HG02884 (cell line): Measurements from ENCODE around the gene RHOBTB1.
"Not testable (repeated sequence)": the region's sequence is repeated elsewhere in the genome, so short reads cannot be mapped to it uniquely, and the experiment has no call there.

Experiments
- ATAC-seq: cut with Tn5 transposase; IDR thresholded peaks from one replicate; pipeline ENCODE4 v1.9.1; 2021; ENCODE audit warnings: mild to moderate bottlenecking, moderate library complexity; ENCODE audit not compliant: unreplicated experiment

The RHOBTB1 gene

DNA sequence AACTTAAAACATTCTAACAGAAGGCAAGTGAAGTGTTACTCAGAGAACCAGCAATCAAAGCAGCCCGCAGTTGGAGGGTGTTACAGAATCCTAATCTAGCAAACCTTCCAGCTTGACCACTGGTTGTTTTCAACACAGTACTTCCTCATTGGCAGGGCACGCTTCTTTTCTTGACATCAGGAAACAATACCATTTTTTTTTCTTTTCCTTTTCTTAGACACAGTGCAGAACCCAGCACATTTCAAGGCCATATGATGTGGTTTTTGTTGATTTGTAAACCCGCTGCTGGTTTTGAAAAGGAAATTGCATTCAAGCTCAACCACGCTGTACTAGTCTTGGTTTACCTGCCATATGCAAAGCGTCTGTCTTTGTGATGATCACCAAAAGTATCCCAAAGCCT is 33.4 kb downstream of the RHOBTB1 start:
- ATAC-seq: peak; percentile 63

DNA sequence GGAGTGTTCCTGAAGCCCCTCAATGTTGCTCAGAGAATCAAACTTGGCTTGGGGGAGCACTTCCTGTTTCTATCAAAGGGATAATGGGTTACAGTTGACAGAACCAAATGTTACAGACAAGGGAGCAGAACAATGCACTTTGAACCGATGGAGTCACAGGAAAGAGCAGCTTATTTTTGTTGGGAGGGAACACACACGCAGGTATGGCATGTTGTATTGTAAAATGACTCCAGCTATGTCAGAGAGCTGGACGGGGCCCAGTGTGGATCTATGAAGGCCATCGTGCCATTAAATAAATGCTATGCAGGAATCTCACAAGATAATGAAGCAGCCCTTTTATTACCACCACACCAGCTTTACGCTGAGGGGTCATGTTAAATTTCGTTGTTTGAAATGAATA is 35.1 kb downstream of the RHOBTB1 start:
- ATAC-seq: no peak

DNA sequence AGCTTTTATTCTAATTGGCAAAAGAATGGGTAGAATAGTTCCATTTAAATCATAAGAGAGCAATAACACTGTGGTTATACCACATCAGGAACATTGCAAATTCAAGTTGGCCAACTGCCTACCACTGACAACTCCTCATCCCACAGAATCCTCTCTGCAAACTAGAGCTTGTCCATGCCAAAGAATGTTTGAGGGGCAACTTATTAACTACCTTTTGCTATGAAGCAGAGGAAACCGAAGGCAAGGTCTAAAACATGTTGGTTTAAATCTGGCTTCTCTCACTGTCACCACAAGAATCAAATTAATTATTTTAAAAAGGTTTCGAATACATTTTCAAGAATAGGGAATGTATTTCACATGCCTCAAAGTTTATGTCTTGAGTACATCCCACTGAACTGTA is 36.0 kb downstream of the RHOBTB1 start:
- ATAC-seq: no peak

DNA sequence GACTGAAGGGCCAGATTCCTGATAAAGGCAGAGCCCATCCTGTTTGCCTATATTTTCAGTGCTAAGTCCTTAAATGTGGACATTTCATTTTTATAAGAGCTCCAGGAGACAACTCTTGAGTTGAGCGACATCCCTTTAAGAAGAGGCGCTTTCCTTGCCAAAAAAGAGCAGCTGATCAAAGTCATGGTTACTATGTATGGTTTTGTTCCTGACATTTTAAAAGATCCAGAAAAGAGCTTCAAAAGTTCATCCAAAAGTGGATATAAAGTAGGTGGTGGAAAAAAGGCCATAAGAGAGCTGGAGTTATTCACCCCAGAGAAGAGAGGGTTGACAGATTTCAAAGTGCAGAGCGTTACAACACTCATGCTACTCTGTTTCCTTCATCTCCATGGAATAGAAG is 36.7 kb downstream of the RHOBTB1 start:
- ATAC-seq: no peak

DNA sequence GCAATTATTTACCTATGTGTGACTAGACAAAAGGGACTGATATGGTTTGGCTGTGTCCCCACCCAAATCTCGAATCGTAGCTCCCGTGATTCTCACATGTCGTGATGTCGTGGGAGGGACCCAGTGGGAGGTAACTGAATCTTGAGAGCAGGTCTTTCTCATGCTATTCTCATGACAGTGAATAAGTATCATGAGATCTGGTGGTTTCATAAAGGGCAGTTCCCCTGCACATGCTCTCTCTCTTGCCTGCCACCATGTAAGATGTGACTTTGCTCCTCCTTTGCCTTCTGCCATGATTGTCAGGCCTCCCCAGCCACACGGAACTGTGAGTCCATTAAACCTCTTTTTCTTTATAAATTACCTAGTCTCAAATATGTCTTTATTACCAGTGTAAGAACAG is 37.2 kb downstream of the RHOBTB1 start:
- not testable (repeated sequence) for ATAC-seq

DNA sequence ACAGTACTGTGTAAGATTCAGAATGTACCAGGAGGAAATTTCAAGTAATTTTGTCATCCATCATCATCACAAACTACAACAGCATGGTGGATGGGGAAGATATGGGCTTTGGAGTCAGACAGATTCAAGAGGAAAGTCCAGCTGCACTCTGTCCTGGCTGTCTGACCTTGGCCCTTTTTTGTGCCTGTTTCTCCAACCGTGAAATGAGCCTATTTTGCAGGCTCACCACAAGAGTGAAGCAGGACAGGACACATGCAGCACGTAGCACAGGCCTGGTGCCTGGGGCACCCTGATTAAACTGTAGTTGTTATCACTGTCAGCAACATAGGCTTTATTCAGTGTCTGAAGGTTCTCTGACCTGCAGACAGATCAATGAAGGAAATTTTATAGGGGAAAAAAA is 37.6 kb downstream of the RHOBTB1 start:
- no peak for ATAC-seq

DNA sequence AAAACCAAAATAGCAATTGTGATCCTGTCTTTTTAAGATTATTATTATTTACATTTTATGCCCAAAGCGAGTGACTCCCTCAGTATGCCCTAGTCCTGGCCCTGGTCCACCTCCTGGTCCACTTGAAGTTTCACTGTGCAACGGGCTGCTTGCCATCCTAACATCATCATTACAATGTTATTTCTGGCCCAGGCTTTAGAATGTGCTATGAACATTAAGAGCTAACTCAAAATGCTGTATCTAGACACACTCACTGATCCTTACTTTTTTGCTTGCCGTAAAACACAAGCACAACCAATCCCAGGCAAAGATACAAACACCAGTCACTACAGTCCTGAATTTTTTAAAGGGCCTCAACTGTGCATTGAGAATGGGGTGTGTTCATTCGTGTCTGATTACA is 38.4 kb downstream of the RHOBTB1 start:
- ATAC-seq: no peak

DNA sequence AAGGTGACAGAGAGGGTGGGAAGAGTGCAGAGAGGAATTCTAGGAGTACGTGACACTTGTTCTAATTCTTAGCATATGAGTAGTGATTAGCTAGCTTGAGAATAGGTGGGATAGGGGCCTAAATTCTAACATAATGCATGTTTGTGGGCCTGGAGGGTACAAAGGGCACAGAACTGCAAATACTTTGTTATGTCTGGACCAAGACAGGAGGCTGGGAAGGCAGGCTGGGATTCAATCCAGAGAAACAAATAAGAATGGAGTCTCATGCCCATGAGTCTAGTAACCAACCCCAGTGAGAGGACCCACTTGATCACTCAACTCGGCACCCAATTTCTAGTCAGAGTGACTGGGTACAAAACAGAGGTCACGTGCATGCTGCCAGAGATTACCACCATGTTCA is 40.9 kb downstream of the RHOBTB1 start:
- ATAC-seq: no peak

DNA sequence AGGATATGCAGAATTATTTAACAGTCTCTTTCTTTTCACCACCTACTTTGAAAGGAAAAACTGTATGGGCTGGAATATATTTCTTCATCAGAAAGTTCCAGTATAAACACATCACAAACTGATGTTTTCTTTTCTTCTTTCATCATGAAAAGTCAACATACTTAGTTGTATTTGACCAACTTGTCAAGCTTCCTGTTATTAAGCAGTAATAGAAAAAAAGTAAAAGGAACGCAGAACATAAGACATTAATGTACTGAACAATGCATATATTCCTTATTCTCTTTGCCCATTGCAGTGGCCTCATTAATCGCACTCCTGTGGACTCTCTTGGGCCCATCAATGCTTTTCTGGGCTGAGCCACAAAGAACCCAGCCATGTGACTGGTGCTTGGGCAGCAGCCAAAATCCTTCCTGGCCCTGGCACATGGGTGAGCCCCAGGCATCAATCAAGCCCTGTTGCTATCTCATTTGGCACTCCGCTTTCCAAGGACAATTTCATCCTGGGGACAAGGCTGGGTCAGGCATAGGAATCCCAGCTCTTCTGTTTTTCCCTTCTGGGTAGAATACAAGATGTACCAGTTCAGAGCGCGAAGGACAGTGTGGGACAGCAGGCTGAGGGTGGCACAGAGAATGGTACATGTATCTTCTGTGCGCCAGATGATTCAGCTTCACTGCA is 42.3 kb downstream of the RHOBTB1 start:
- no peak for ATAC-seq

DNA sequence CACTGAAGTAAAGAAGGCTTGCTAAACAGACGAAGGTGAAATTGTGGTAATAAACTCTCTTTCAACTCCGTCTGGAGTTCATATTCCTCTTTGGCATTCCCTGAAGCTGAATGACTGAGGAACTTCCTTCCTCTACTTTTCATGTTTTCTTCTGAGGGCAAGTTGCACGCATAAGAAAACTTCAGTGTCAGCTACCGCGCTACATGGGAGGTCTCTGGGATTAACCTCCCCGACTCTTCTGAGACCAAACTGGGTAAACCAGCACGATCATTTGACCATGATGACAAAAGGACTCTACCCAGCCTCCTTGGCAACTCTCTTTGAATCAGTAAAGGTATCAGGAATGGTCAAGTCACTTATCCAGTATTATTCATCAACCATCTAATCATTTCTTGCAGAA is 44.7 kb downstream of the RHOBTB1 start:
- no peak for ATAC-seq

DNA sequence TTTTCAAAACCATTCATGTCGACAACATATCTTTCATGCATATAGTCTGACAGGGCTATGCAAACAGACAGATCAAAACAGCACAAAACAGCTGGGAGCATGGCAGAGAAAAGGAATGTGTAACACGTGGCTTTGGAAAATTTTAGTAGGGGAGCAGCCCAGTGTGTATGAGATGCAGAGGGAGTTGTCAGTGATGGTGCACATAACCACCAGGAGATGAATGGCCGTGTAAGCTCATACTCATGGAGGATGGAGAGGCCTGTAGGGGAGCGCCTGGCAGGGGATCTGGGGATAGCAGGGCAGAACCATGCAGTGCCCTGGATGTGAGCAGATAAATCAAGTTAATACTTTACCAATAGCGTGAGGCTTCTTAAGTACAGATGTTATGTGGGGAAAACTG is 45.7 kb downstream of the RHOBTB1 start:
- ATAC-seq: no peak

DNA sequence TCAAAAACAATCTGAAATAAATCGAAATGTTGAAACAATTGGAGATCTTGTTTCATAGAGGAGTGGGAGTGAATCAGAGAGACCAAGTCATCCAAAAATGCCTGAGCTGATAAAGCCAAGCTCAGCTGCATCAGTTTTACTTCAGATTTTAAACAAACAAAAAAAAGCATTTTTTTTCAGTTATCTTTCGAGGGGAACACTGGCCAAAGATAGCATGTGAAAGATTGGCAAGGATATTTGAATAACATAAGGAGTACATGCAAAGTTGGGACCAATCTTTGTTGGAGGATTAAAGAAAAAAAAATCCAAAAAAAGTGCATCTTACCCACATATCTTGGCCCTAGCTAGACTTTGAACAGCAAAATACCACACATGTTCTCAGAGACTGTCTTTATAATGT is 47.2 kb downstream of the RHOBTB1 start:
- ATAC-seq: no peak

DNA sequence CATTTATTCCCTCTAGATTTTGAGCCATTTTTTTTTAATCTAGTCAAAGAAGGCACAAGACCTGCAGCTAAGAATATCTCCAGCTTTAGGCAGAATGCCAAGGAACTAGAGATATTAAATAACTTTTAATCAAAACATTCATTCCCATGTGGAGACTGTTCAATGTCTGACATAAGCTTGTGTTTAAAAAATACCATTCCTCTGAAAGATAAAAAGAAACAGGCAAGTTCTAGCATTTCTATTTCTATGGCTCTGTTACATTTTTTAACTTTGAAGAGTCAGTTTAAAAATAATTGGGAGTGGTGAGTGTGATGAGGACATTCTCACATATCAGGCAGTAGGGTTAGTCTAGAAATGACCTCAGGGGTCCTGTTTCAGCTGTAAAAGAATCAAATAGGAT is 48.0 kb downstream of the RHOBTB1 start:
- ATAC-seq: no peak

DNA sequence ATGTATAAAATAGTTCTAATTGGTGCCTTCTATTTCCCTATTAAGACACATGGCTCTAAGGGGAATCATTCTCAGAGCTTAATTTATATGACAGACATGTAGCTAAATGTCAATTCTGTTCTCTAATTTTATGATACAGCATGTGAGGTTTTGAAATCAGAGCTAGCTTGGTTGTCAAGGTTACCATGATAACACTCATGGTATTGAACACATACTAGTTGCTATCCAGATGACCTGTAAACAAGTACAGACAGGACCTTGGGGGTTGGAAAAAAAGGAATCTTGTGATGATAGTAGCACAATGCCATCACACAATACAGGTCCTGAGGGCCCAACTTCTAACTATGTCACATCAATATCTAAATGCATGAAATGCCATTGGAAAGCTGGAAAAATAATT is 49.2 kb downstream of the RHOBTB1 start:
- no peak for ATAC-seq

DNA sequence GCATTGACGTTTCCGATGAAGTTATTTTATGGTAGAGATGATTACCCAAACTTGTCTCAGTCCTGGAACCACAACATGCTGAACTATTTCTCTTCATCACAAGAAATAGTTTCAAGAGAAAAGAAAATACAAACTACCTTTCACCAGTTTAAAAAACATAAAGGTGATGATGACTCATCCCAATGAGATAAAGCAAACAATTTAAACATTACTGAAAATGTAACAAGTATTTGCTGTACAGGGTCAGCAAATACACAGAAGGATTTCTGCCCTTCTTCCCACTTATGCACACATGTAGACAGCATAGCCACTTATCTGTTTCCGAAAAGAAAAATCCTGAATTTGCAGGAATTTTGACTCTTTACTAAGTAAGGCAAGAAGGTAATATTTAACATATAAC is 50.8 kb downstream of the RHOBTB1 start:
- ATAC-seq: no peak

DNA sequence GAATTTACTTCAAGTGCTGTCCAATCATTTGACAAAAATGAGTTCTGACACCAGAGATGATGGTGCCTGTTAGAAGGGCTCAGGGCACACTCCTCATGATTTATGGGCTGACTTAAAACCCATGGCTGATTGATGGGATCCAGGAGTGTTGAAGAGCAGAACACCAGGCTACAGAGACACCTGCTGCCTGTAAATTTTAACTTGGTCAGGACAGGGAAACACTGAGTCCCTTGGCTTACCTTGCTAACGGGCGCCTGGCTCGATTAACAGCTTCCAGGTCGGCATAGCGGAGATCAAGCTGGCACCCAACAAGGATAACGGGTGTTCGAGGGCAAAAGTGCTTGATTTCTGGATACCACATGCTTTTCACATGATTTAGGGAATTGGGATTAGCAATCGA is 51.4 kb downstream of the RHOBTB1 start:
- no peak for ATAC-seq

DNA sequence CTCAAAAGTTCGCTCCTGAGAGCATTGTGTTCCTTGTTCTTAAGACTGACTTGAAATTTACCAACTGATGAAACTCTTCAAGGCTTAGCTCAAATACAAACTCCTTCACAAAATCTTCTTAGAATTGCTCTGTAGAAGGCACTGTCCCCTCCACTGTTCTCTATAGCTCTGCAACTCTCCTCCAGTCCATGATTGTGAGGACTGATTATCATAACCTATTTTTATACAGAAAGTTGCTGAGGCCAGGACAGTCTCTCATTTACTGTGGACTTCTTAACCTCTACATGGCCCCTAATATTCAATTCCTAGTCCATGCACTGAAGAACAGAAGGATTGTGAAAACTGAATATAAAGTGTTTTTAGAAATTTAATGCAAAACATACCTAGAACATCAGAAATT is 53.2 kb downstream of the RHOBTB1 start:
- ATAC-seq: no peak

DNA sequence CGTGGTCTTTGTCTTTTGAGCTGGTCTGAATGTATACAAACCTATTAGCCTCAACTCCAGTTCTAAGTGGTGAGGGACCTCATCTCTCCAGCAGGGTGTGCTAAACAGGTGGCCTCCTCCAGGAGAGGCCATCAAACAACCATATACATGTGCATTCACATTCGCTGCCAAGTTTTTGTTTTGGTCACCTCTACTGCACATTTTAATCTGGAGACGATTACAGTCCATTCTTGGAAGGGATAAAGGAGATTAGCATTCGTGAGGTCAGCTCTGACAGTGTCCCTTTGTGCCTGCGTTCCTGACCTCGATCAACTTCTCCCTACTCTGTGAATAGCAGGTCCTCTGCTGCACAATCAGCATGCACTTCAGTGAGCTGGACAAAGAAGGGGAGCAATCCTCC is 60.8 kb downstream of the RHOBTB1 start:
- peak; percentile 58 for ATAC-seq

DNA sequence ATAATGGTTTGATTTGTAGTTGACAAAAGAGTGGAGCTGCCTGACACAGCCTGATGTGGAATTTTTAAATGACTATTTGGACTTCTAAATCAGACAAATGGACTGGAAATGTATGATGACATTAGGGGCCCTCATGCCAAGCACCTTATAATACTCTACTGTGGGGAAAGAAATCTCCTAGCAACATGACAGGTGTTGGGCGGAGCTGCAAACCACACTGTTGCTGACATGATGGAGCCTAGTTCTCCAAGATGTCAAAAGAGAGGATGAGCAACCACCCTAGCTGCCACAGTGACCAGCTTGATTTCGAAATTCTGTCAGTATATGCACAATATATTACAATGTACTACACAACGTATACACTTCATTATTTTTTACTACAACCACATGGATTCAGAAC is 65.8 kb downstream of the RHOBTB1 start:
- no peak for ATAC-seq

DNA sequence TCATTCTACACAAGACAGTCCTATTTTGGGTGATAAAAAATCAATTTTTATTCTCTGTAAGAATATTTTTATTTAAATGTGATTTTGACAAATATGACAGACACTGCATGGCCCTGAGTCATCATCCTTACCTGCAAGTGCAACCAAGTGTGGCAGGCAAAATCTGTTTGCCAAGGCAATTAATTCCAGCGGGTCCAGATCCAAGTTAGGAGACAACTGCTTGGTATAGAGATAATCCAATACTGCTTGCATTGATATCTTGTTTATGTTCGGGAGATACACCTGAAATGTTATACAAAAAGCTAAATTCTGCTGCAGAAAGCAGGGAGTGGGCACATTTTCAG is 66.2 kb downstream of the RHOBTB1 start:
- ATAC-seq: no peak

DNA sequence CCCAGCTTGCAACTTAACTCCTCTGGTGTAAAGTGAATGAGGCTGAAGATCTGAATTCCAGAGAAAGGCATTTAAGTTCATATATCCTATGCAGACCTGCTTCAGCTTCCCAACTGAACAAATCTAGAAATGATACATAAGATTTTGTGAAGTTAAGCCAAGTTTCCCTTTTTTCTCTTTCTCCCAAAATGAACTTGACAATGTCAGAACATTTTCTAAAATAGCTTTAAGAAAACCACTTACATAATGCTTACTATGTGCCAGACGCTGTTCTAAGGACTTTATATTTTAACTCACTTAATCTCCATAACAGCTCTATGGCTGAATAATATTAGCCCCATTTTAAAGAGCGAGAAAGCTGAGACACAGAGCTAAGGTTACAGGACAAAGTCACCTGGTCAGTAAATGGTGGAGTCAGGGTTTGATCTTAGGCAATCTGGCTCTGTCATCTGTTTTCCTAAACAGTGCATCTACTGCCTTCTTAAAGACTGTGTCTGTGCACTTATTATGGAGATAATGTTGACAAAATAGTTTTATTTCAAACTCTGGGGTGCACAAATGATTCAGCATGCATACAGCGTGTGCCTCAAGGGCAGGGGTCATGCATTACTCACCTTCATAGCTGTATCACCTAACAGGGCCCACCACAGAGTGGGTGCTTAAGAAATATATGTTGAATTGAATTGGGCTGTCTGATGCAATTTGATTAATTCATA is 66.8 kb downstream of the RHOBTB1 start:
- ATAC-seq: no peak

DNA sequence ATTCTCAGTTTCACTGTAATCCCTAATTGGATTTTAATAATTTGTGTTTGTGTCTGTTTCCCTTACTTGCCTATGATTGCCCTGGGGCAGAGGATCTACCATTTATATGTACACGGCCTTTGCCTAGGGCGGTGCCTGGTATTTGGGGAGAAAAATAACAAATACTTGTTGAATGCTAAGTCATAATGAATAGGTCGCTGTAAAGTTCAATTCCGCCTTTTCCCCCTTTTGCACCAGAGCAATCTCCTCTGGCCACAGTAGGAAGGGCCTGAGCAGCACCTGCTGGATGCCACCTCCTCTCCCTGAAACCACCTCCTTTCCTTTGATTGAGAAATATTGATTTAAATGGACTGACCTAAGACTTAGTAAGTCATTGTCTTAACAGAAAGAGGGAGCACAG is 70.2 kb downstream of the RHOBTB1 start:
- no peak for ATAC-seq

DNA sequence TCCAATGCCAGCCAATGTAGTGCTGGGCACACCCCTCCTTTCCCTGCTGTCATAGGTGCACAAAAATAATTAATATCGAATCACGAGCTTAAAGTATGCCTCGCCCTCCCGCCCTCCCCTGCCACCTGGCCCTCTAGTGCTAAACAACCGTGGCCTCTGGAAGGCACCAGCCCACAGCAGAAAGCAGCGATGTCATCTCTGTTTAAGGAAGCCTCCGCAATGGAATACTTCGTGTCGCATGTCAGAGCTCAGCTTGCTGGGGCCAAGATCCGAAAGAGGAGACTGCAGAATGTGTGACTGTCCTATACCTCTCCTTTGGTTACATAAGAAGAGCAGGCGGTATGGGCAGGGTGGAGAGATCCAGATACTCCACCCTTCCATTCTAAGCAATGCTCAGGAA is 71.5 kb downstream of the RHOBTB1 start:
- ATAC-seq: no peak
